ENCODE measurements around the gene SRSF1.

- no peak for TF ChIP-seq CTCF (conservative IDR thresholded peaks at IDR 0.05; ENCODE audit: low read length)
- TF ChIP-seq EZH2phosphoT487 (IDR thresholded peaks at IDR 0.05; ENCODE audit: borderline replicate concordance, low read depth, low read length) = no peak
Measured at GRCh38 chr17:57966875-57967274, 40.2 kb downstream of the SRSF1 start.
